HG02885 (cell line): Measurements from ENCODE around the gene RHEX.

Experiments used
- ATAC-seq: cut with Tn5 transposase; IDR thresholded peaks from one replicate; pipeline ENCODE4 v1.9.1; 2021; ENCODE audit warnings: mild to moderate bottlenecking; ENCODE audit not compliant: unreplicated experiment, poor library complexity

RHEX gene

GRCh38 chr1:206082831-206083695, 30.1 kb downstream of the RHEX start:
- no peak for ATAC-seq

GRCh38 chr1:206083750-206084149, 30.8 kb downstream of the RHEX start:
- no peak for ATAC-seq

GRCh38 chr1:206087091-206087490, 34.1 kb downstream of the RHEX start:
- ATAC-seq: no peak

- ATAC-seq: no peak
Observed at GRCh38 chr1:206089341-206089740, 36.4 kb downstream of the RHEX start.

GRCh38 chr1:206094024-206094423, 41.1 kb downstream of the RHEX start:
- no peak for ATAC-seq

GRCh38 chr1:206097381-206097780, 44.4 kb downstream of the RHEX start:
- no peak for ATAC-seq

- ATAC-seq: no peak
Observed at GRCh38 chr1:206098242-206098919, 45.4 kb downstream of the RHEX start.

GRCh38 chr1:206100226-206100815, 47.3 kb downstream of the RHEX start:
- no peak for ATAC-seq

- no peak for ATAC-seq
Observed at GRCh38 chr1:206101351-206102045, 48.5 kb downstream of the RHEX start.

GRCh38 chr1:206102292-206102936, 49.4 kb downstream of the RHEX start:
- ATAC-seq: no peak

- no peak for ATAC-seq
Observed at GRCh38 chr1:206103979-206104378, 51.0 kb downstream of the RHEX start.

- no peak for ATAC-seq
Observed at GRCh38 chr1:206105464-206105995, 52.6 kb downstream of the RHEX start.

GRCh38 chr1:206106328-206107167, 53.6 kb downstream of the RHEX start:
- ATAC-seq: peak; percentile 56

- no peak for ATAC-seq
Observed at GRCh38 chr1:206107168-206107544, 54.2 kb downstream of the RHEX start.

GRCh38 chr1:206108635-206109034, 55.7 kb downstream of the RHEX start:
- no peak for ATAC-seq

GRCh38 chr1:206109718-206110117, 56.7 kb downstream of the RHEX start:
- no peak for ATAC-seq

GRCh38 chr1:206110161-206110560, 57.2 kb downstream of the RHEX start:
- ATAC-seq: no peak

- no peak for ATAC-seq
Observed at GRCh38 chr1:206110820-206111219, 57.8 kb downstream of the RHEX start.

- no peak for ATAC-seq
Observed at GRCh38 chr1:206111271-206111927, 58.4 kb downstream of the RHEX start.
